Chondrocyte (in vitro differentiated cells): ENCODE data around the gene SLC41A1. TPM values are rescaled to one million over a fixed set of nuclear protein-coding genes. Genes with fewer than 3 reads are reported as not detected.

Experiments
- DNase-seq: peaks from one replicate; pipeline ENCODE4 v3.0.0; 2021; ENCODE audit warnings: mixed read lengths, low spot score
- H3K27ac Mint-ChIP-seq: one replicate; pipeline ENCODE4 v1.8.0; 2021; ENCODE audit warnings: mild to moderate bottlenecking, moderate library complexity, mixed read lengths; ENCODE audit not compliant: unreplicated experiment
- H3K27me3 Mint-ChIP-seq: 2 replicates; pipeline ENCODE4 v1.8.0; 2021; ENCODE audit warnings: low read depth, mixed read lengths
- H3K36me3 Mint-ChIP-seq: 2 replicates; pipeline ENCODE4 v1.8.0; 2021; ENCODE audit warnings: low read depth, mixed read lengths
- H3K4me1 Mint-ChIP-seq: 2 replicates; pipeline ENCODE4 v1.8.0; 2021; ENCODE audit warnings: low read depth, mild to moderate bottlenecking, mixed read lengths
- H3K4me3 Mint-ChIP-seq: one replicate; pipeline ENCODE4 v1.8.0; 2021; ENCODE audit warnings: mild to moderate bottlenecking, moderate library complexity, mixed read lengths; ENCODE audit not compliant: unreplicated experiment
- H3K9me3 Mint-ChIP-seq: 2 replicates; pipeline ENCODE4 v1.8.0; 2021; ENCODE audit warnings: low read depth, mixed read lengths
- CTCF ChIP-seq: fragments of 200-600 bp; sonication (generic); IDR thresholded peaks from 2 replicates; pipeline ENCODE4 v1.5.0; 2021; ENCODE audit warnings: antibody characterized with exemption, mild to moderate bottlenecking, moderate library complexity
- total RNA-seq: library from RNA; stranded (reverse); gene quantifications from 3 replicates; pipeline ENCODE4 v1.2.1, GENCODE V29; 2021

The SLC41A1 gene
- total RNA-seq, 1 donor from 2014 or later: 23.5 TPM

DNA sequence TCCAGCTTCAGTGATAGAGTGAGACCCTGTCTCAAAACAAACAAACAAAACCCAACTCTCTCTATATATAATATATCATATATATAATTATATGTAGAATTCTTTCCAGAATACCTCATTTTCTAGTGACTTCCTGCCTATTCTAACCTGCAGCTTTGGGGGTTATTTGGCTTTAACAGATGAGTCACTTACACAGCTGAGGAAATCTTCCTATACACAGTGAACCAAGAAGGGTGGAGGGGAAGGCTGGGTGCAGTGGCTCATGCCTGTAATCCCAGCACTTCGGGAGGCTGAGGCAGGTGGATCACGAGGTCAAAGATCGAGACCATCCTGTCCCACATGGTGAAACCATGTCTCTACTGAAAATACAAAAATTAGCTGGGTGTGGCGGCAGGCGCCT lies 47.0 kb downstream of the SLC41A1 start:
- DNase-seq: no peak
- no peaks in the 10 kb centered on the region for H3K9me3 Mint-ChIP-seq
- peaks cover 6% of the 10 kb centered on the region for H3K36me3 Mint-ChIP-seq
- H3K4me1 Mint-ChIP-seq: peaks cover 14% of the 10 kb centered on the region
- no peak overlapping the region for H3K4me3 Mint-ChIP-seq
- H3K27me3 Mint-ChIP-seq: no peaks in the 10 kb centered on the region
- H3K27ac Mint-ChIP-seq: peak overlapping the region; percentile 22
- TF ChIP-seq CTCF: no peak

DNA sequence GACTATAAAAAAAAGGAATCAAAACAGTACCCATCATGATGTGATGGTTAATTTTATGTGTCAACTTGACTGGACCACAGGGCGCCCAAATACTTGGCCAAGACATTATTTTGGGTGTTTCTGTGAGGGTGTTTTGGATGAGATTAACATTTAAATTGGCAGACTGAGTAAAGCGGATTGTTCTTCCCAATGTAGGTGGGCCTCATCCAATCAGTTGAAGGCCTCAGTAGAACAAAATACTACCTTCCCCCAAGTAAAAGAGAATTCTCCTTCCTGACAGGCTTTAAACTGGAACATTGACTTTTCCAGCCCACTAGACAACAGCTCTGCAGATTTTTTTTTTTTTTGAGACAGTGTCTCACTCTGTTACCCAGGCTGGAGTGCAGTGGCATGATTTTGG lies 48.4 kb downstream of the SLC41A1 start:
- Mint-ChIP-seq H3K4me3 (no peak overlapping the region), H3K4me1 (peaks cover 7% of the 10 kb centered on the region), H3K9me3 (peaks cover 4% of the 10 kb centered on the region), H3K27me3 (no peaks in the 10 kb centered on the region), H3K27ac (no peak overlapping the region), H3K36me3 (peaks cover 1% of the 10 kb centered on the region)
- TF ChIP-seq CTCF: no peak
- DNase-seq: no peak

DNA sequence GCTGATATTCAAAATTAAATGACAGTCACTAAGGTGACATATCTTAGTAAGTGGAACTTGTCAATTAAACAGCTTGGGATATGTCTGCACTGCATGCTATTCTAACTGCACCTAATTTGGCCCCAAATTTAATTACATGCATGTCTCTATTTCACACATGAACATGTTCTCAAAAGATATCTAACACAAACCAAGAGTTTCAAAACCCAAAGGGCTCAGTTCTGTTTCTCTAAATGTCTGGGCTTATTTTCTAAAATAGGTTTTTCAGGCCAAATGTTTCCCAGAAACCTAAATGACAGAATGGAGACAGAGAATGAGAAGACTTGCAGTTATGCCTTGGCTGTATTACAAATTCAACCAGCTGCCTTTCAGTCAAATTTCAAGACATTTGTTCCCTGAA lies 49.0 kb downstream of the SLC41A1 start:
- H3K4me1 Mint-ChIP-seq: peaks cover 5% of the 10 kb centered on the region
- H3K36me3 Mint-ChIP-seq: peaks cover 1% of the 10 kb centered on the region
- TF ChIP-seq CTCF: no peak
- no peak for DNase-seq
- no peaks in the 10 kb centered on the region for H3K27me3 Mint-ChIP-seq
- H3K27ac Mint-ChIP-seq: no peak overlapping the region
- H3K4me3 Mint-ChIP-seq: no peak overlapping the region
- H3K9me3 Mint-ChIP-seq: peaks cover 4% of the 10 kb centered on the region

GRCh38 chr1:205760606-205761005 lies 52.4 kb downstream of the SLC41A1 start:
- no peak for TF ChIP-seq CTCF
- H3K4me3 Mint-ChIP-seq: no peak overlapping the region
- H3K36me3 Mint-ChIP-seq: peaks cover 1% of the 10 kb centered on the region
- H3K9me3 Mint-ChIP-seq: peaks cover 4% of the 10 kb centered on the region
- H3K27ac Mint-ChIP-seq: no peak overlapping the region
- peaks cover 3% of the 10 kb centered on the region for H3K27me3 Mint-ChIP-seq
- no peaks in the 10 kb centered on the region for H3K4me1 Mint-ChIP-seq
- DNase-seq: no peak

DNA sequence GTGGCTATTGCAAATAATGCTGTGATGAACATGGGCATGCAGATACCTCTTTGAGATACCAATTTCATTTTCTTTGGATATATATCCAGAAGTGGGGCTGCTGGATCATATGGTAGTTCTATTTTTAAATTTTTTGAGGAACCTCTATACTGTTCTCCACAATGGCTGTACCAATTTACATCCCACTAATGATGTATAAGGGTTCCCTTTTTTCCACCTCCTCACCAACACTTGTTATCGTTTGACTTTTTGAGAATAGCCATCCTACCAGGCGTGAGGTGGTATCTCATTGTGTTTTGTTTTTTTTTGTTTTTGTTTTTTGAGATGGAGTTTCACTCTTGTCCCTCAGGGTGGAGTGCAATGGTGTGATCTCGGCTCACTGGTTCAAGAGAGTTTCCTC lies 56.4 kb downstream of the SLC41A1 start:
- no peak overlapping the region for H3K4me3 Mint-ChIP-seq
- no peaks in the 10 kb centered on the region for H3K4me1 Mint-ChIP-seq
- H3K36me3 Mint-ChIP-seq: peaks cover 1% of the 10 kb centered on the region
- peaks cover 3% of the 10 kb centered on the region for H3K27me3 Mint-ChIP-seq
- TF ChIP-seq CTCF: no peak
- no peak overlapping the region for H3K27ac Mint-ChIP-seq
- DNase-seq: no peak
- H3K9me3 Mint-ChIP-seq: peaks cover 4% of the 10 kb centered on the region
